ENCODE data around the gene BHLHA15.

BHLHA15 gene

DNA sequence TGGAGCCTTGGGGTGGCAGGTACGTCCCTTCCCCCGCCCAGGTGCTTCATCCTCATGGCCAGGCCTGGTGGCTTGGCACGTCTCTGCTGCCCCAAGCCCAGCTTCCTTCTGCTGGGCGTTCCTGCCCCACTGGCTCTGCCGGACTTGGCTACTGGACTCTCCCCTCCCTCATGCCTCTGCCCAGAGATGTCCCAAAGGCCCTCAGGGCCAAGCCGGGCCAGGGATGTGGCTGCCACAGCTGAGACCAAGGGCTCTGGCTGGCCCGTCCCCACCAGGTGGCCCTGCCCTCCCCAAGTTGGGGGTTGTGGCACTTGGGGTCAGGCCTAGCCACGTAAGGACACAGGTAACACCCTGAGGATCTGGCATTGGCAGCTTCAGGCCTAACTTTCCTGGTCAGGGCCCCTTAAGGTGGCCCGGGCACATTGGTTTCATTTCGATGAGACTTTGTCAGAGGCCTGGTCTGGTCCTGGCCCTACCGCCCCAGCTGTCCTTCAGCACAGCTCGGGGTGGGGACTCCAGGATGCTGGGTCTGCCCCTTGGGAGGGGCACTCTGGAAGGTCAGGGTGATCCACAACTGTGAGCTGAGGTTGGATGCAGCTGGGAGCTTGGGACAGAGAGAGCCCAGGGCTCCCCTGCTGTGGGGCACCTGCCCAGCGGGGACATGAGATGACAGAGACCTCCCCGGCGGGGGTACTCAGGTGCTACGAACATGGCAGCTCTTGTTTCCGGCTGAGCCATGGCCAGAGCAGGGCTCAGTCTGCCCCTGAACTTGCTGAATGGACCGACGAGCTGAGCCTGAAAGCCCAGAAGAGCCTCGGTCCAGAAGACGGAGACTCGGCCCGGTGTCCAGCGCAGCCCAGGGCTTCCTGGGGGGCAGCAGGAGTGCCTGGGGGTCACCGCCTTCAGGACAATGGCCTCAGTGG lies 2.9 kb downstream of the BHLHA15 start:
- no peak for TF ChIP-seq CTCF (IDR thresholded peaks at IDR 0.05; ENCODE audit: low read depth, low read length)

DNA sequence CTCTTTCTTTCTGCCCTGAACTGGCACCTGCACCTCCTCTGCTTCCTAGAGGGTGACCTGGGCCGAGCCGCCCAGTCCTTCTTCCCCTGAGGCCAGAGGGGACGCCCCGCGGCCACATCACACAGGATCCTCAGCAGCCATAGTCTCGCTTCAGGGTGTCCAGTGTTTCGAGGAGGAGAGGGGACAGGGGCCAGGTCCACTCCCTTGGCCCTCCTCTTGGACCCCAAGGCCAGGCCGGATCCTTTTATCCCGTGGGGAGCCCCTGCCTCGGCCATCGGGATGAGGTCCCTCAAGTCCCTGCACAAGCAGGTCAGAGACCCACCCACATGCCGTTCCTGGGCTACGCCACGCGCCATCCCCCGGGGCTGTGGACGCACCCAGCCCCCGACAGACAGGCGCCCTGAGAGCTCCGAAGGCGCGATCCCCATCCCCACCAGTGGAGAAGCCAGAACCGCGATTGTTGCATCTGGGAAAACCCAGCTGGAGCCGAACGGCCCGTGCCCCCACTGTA lies 3.6 kb downstream of the BHLHA15 start:
- Histone ChIP-seq H3K27ac (no peak overlapping the region), H3K36me3 (peaks cover 13% of the 10 kb centered on the region), H3K27me3 (ENCODE audit: insufficient read depth, low read depth, severe bottlenecking) (no peaks in the 10 kb centered on the region), H3K4me3 (ENCODE audit: low read depth, low read length) (no peak overlapping the region), H3K9me3 (ENCODE audit: severe bottlenecking) (no peaks in the 10 kb centered on the region)
- DNase-seq, result peak; percentile 13
- no peak for TF ChIP-seq CTCF (IDR thresholded peaks at IDR 0.05; ENCODE audit: low read depth, low read length)

More for the DNA sequence above, 2.9 kb downstream of the BHLHA15 start:
- Histone ChIP-seq H3K27me3 (ENCODE audit: insufficient read depth, low read depth, severe bottlenecking) (no peaks in the 10 kb centered on the region), H3K4me3 (ENCODE audit: low read depth, low read length) (no peak overlapping the region), H3K27ac (no peak overlapping the region), H3K36me3 (peaks cover 13% of the 10 kb centered on the region), H3K9me3 (ENCODE audit: severe bottlenecking) (no peaks in the 10 kb centered on the region)
- DNase-seq, result peak; percentile 8

DNA sequence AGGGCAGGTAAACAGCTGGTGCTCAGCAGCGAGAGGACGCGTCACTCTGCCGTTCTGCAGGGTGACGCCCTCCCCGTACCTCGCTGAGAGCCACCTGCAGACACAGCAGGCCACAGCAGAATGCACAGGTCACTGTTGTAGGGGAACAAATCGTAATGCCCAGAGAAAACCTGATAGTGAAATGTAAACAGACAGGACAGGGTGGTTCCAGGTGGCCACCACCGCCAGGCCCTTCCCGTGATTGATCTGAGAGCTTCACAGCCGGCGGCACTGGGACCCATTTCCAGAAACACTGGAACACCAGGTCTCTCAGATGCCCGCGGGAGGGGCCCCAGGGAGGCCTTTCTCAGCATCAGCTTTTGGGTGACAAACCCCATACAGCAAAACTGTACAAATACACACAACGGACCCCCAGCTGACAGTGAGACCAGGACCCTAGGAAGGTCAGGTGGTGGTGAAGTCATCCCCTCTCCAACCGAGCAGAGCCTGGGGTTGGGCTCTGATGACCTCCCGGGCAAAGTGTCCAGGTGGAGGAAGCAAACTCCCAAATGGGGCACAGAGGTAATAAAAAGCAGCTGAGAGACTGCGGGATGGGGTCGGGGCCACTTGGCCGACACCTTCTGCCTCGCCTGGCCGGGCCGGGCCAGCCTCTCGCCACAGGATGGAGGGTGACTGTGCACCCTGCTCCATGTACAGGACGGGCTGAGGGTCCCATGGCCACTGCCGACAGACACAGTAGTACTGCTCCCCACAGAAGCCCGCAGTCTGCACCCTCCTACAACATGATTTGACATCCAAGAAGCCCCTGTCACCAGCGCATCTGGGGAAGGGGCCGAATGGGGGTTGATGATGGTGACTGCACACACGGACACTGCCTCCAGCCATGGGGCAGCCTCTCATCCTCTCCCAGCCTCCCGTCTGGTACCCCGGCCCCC lies 4.6 kb downstream of the BHLHA15 start:
- H3K27me3 ChIP-seq (ENCODE audit: insufficient read depth, low read depth, severe bottlenecking), result no peaks in the 10 kb centered on the region
- no peak overlapping the region for H3K27ac ChIP-seq
- H3K9me3 ChIP-seq (ENCODE audit: severe bottlenecking), result no peaks in the 10 kb centered on the region
- H3K36me3 ChIP-seq, result peaks cover 16% of the 10 kb centered on the region
- H3K4me3 ChIP-seq (ENCODE audit: low read depth, low read length), result no peak overlapping the region
- DNase-seq, result no peak
- TF ChIP-seq CTCF (IDR thresholded peaks at IDR 0.05; ENCODE audit: low read depth, low read length), result no peak

DNA sequence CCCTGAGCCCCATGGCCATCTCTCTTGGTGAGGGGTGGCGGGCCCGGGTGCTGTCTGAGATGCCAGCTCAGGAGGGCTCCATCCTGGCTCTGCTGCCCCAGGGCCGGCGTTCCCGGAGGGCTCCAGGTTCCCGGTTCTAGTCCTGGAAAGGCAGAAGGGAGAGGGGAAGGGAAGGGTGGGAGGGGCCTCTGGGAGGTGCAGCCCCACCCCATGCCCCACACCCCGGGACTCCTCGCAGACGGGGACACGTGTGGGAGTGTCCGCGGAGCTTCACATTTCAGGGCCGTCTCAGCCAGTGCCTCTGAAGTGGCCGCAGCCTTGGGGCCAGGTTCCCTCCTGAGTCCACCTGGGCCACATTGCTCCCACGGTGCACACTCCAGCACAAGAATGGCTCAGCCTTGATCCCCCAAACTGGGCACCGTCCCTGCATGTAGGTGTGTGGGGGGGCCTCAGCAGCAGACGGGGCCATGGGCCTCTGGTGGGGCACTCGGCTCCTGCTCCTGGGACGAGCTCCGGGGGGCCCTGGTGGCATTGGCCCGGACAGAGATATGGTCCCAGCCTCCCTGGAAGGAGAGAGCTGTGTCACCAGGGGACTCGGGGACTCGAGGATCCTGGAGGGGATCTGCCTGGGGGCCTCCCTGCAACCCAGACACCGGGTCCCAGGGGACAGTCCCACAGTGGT lies 5.8 kb downstream of the BHLHA15 start:
- Histone ChIP-seq H3K27me3 (ENCODE audit: insufficient read depth, low read depth, severe bottlenecking) (no peaks in the 10 kb centered on the region), H3K36me3 (peaks cover 26% of the 10 kb centered on the region), H3K9me3 (ENCODE audit: severe bottlenecking) (no peaks in the 10 kb centered on the region), H3K4me3 (ENCODE audit: low read depth, low read length) (no peak overlapping the region), H3K27ac (no peak overlapping the region)
- no peak for TF ChIP-seq CTCF (IDR thresholded peaks at IDR 0.05; ENCODE audit: low read depth, low read length)
- no peak for DNase-seq
